ENCODE data around the gene OOSP2. TPM values are rescaled to one million over a fixed set of nuclear protein-coding genes. Genes with fewer than 3 reads are reported as not detected.

Gene OOSP2, protein sequence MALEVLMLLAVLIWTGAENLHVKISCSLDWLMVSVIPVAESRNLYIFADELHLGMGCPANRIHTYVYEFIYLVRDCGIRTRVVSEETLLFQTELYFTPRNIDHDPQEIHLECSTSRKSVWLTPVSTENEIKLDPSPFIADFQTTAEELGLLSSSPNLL
- not detected in 2 replicates for total RNA-seq

DNA sequence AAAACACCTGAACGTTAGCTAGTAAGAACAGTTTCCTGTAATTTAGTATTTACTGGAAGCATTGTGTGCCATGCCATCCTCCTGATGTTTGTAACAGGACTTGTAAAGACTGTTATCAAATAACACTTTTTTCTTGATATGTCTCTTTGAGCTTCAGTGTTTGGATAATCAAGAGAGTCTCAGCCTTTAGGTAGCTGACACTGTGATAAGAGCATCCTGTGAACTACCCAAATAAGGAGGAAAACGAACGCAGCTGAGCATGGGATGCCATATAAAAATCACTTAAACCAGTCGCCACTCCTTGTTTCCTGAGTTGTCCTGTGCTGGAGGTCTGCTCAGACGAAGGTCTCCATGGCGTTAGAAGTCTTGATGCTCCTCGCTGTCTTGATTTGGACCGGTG lies at the start of gene OOSP2:
OOSP2 (plus strand) TSS at position 301 of the 400 bp plus-strand sequence; CDS start at position 352, 51 bp downstream.
- H3K27me3 ChIP-seq (ENCODE audit: control insufficient read depth, insufficient read depth, low read length) = no peaks in the 10 kb centered on the region
- H3K36me3 ChIP-seq (ENCODE audit: control insufficient read depth, insufficient read depth, low read length) = no peaks in the 10 kb centered on the region
- H3K4me3 ChIP-seq (ENCODE audit: low read depth, low read length) = no peak within 1 kb of the TSS
- DNase-seq (ENCODE audit: low read depth) = no peak
- TF ChIP-seq, protein P1, sequence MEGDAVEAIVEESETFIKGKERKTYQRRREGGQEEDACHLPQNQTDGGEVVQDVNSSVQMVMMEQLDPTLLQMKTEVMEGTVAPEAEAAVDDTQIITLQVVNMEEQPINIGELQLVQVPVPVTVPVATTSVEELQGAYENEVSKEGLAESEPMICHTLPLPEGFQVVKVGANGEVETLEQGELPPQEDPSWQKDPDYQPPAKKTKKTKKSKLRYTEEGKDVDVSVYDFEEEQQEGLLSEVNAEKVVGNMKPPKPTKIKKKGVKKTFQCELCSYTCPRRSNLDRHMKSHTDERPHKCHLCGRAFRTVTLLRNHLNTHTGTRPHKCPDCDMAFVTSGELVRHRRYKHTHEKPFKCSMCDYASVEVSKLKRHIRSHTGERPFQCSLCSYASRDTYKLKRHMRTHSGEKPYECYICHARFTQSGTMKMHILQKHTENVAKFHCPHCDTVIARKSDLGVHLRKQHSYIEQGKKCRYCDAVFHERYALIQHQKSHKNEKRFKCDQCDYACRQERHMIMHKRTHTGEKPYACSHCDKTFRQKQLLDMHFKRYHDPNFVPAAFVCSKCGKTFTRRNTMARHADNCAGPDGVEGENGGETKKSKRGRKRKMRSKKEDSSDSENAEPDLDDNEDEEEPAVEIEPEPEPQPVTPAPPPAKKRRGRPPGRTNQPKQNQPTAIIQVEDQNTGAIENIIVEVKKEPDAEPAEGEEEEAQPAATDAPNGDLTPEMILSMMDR (IDR thresholded peaks at IDR 0.05; ENCODE audit: insufficient read depth, low read length, poor library complexity, severe bottlenecking) = no peak

DNA sequence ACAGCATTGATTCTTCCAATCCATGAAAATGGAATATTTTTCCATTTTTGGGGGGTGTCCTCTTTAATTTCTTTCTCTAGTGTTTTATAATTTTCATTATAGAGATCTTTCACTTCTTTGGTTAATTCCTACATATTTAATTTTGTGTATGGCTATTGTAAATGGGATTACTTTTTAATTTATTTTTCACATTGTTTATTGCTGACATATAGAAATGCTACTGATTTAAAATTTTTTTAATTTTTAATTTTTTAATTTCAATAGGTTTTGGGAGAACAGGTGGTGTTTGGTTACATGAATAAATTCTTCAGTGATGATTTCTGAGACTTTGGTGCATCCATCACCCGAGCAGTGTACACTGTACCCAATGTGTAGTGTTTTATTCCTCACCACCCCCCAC lies 49.8 kb upstream of the OOSP2 start:
- Histone ChIP-seq H3K27me3 (ENCODE audit: control insufficient read depth, insufficient read depth, low read length) (no peaks in the 10 kb centered on the region), H3K4me3 (ENCODE audit: low read depth, low read length) (no peak overlapping the region), H3K36me3 (ENCODE audit: control insufficient read depth, insufficient read depth, low read length) (no peaks in the 10 kb centered on the region)
- TF ChIP-seq, protein P1 (IDR thresholded peaks at IDR 0.05; ENCODE audit: insufficient read depth, low read length, poor library complexity, severe bottlenecking) = no peak
- DNase-seq (ENCODE audit: low read depth) = no peak

DNA sequence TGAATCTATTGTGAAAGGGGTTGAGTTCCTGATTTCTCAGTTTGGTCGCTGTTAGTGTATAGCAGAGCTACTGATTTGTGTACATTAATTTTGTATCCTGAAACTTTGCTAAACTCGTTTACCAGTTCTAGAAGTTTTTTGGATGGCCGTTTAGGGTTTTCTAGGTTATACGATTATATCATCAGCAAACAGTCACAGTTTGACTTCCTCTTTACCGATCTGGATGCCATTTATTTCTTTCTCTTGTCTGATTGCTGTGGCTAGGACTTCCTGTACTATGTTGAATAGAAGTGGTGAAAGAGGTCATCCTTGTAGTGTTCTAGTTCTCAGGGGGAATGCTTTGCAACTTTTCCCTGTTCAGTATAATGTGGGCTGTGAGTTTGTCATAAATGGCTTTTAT lies 47.8 kb upstream of the OOSP2 start:
- H3K36me3 ChIP-seq (ENCODE audit: control insufficient read depth, insufficient read depth, low read length) = no peaks in the 10 kb centered on the region
- no peak for DNase-seq (ENCODE audit: low read depth)
- TF ChIP-seq, protein P1 (IDR thresholded peaks at IDR 0.05; ENCODE audit: insufficient read depth, low read length, poor library complexity, severe bottlenecking) = no peak
- no peak overlapping the region for H3K4me3 ChIP-seq (ENCODE audit: low read depth, low read length)
- no peaks in the 10 kb centered on the region for H3K27me3 ChIP-seq (ENCODE audit: control insufficient read depth, insufficient read depth, low read length)

DNA sequence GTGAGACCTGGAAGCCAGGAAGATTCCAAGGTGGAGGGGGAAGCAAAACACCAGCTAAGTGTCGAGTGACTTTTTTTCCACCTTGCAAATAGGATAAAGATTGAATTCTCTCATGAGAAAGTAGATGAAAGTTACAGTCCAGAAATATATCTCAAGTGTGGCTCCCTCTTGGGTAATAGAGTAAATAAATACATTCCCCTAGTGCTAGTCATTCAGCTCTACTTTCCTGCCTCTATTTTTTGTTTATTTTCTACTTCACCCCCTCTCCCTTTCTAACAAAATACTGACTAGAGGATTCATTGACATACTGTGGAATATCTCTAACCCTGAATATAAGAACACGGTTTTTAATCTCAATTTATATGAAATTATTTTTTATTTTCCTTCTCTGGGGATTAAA lies 42.4 kb upstream of the OOSP2 start:
- TF ChIP-seq, protein P1 (IDR thresholded peaks at IDR 0.05; ENCODE audit: insufficient read depth, low read length, poor library complexity, severe bottlenecking) = no peak
- no peak for DNase-seq (ENCODE audit: low read depth)
- no peaks in the 10 kb centered on the region for H3K36me3 ChIP-seq (ENCODE audit: control insufficient read depth, insufficient read depth, low read length)
- no peak overlapping the region for H3K4me3 ChIP-seq (ENCODE audit: low read depth, low read length)
- no peaks in the 10 kb centered on the region for H3K27me3 ChIP-seq (ENCODE audit: control insufficient read depth, insufficient read depth, low read length)

DNA sequence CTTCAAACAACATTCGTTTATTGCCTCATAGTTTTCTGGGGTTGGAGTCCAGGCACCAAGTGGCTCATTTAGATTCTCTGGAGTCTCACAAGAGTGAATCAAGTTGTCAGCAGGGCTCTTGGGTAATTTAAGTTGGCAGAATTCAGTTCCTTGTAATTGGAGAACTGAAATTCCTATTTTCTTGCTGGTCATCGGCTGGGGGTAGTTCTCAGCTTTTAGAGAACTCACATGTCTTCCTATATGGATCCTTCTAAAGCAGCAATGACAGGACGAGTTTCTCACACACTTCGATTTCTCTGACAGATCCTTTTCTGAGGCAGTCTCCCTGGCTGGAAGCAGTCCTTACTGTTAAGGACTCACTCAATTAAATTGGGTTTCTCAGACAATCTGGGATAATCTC lies 40.5 kb upstream of the OOSP2 start:
- Histone ChIP-seq H3K4me3 (ENCODE audit: low read depth, low read length) (no peak overlapping the region), H3K27me3 (ENCODE audit: control insufficient read depth, insufficient read depth, low read length) (no peaks in the 10 kb centered on the region), H3K36me3 (ENCODE audit: control insufficient read depth, insufficient read depth, low read length) (no peaks in the 10 kb centered on the region)
- no peak for DNase-seq (ENCODE audit: low read depth)
- TF ChIP-seq, protein P1 (IDR thresholded peaks at IDR 0.05; ENCODE audit: insufficient read depth, low read length, poor library complexity, severe bottlenecking) = no peak

DNA sequence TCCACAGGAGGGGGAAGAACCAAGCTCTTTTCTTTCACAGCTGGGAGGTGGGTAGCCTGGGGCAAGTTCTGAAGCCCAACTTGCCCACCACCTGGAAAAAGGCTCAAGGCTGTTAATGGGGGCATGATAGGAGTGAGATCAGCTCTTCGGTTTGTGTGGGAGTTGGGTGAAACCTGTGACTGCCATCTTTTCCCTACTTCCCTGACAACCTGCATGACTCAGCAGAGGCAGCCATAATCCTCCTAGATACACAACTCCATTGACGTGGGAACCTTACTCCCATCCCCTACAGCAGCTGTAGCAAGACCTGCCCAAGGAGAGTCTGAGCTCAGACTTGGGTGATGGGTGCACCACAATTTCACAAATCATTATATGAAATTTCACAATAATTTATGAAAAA lies 36.5 kb upstream of the OOSP2 start:
- no peaks in the 10 kb centered on the region for H3K27me3 ChIP-seq (ENCODE audit: control insufficient read depth, insufficient read depth, low read length)
- no peak for DNase-seq (ENCODE audit: low read depth)
- no peak overlapping the region for H3K4me3 ChIP-seq (ENCODE audit: low read depth, low read length)
- TF ChIP-seq, protein P1 (IDR thresholded peaks at IDR 0.05; ENCODE audit: insufficient read depth, low read length, poor library complexity, severe bottlenecking) = no peak
- H3K36me3 ChIP-seq (ENCODE audit: control insufficient read depth, insufficient read depth, low read length) = no peaks in the 10 kb centered on the region

All from kidney epithelial cell (primary cell).